Neural cell (in vitro differentiated cells): ENCODE measurements around the gene EIF3K. TPM values are rescaled to one million over a fixed set of nuclear protein-coding genes. Genes with fewer than 3 reads are reported as not detected.

Experiments
- H2AFZ ChIP-seq: fragments of 200-600, 300-800 bp; sonication (generic), shearing (Covaris generic); 2 replicates; pipeline ENCODE4 v1.6.0; 2014; ENCODE audit warnings: low read depth, mild to moderate bottlenecking, antibody characterized with exemption, low read length, moderate library complexity
- H3F3A ChIP-seq: fragments of 200-600 bp; shearing (Covaris generic); 2 replicates; pipeline ENCODE4 v1.6.1; 2016; ENCODE audit warnings: mild to moderate bottlenecking, moderate library complexity, mixed read lengths, antibody characterized with exemption, low read length; ENCODE audit not compliant: insufficient read depth, poor library complexity, severe bottlenecking
- H3K27ac ChIP-seq: fragments of 200-600, 300-800 bp; sonication (generic), shearing (Covaris generic); 2 replicates; pipeline ENCODE4 v1.5.1; 2014; ENCODE audit warnings: mild to moderate bottlenecking, low read length, moderate library complexity
- H3K27me3 ChIP-seq: fragments of 300-800, 200-600 bp; sonication (generic), shearing (Covaris generic); 2 replicates; pipeline ENCODE4 v1.6.0; 2014; ENCODE audit warnings: mild to moderate bottlenecking, low read depth, low read length, moderate library complexity; ENCODE audit not compliant: insufficient read depth
- H3K36me3 ChIP-seq: fragments of 300-800, 200-600 bp; sonication (generic), shearing (Covaris generic); 2 replicates; pipeline ENCODE4 v1.5.1; 2014; ENCODE audit warnings: mild to moderate bottlenecking, antibody characterized with exemption, low read length, moderate library complexity; ENCODE audit not compliant: insufficient read depth
- H3K4me2 ChIP-seq: fragments of 300-800, 200-600 bp; sonication (generic), shearing (Covaris generic); 2 replicates; pipeline ENCODE4 v1.6.0; 2014; ENCODE audit warnings: mild to moderate bottlenecking, low read length
- H3K4me3 ChIP-seq: fragments of 300-800, 200-600 bp; sonication (generic), shearing (Covaris generic); 2 replicates; pipeline ENCODE4 v1.5.1; 2014; ENCODE audit warnings: mild to moderate bottlenecking, low read length, moderate library complexity
- H3K79me2 ChIP-seq: fragments of 200-600 bp; shearing (Covaris generic); replicated peaks from 2 replicates; pipeline ENCODE4 v1.6.0; 2014; ENCODE audit warnings: mild to moderate bottlenecking, low read length, moderate library complexity; ENCODE audit not compliant: insufficient read depth
- H3K9ac ChIP-seq: fragments of 300-800, 200-600 bp; sonication (generic), shearing (Covaris generic); 2 replicates; pipeline ENCODE4 v1.6.1; 2016; ENCODE audit warnings: mild to moderate bottlenecking, low read length, mixed read lengths
- H3K9me2 ChIP-seq: fragments of 200-600 bp; shearing (Covaris generic); 2 replicates; pipeline ENCODE4 v1.6.1; 2016; ENCODE audit warnings: mild to moderate bottlenecking, low read length, mixed read lengths; ENCODE audit not compliant: insufficient read depth
- H3K9me3 ChIP-seq: fragments of 200-600, 300-800 bp; sonication (generic), shearing (Covaris generic); 2 replicates; pipeline ENCODE4 v1.6.1; 2016; ENCODE audit warnings: mild to moderate bottlenecking, mixed run types, low read length, moderate library complexity, mixed read lengths
- H4K20me1 ChIP-seq: fragments of 200-600 bp; shearing (Covaris generic); 2 replicates; pipeline ENCODE4 v1.6.1; 2016; ENCODE audit warnings: mild to moderate bottlenecking, mixed run types; ENCODE audit not compliant: insufficient read depth
- EP300 ChIP-seq: fragments of 450-650 bp; conservative IDR thresholded peaks from 2 replicates; pipeline ENCODE4 v1.6.1; 2014; ENCODE audit warnings: antibody characterized with exemption, mild to moderate bottlenecking, moderate library complexity; ENCODE audit not compliant: poor library complexity, severe bottlenecking
- EZH2 ChIP-seq: fragments of 200-600, 300-800 bp; shearing (Covaris generic), sonication (generic); IDR thresholded peaks from 2 replicates; pipeline ENCODE4 v1.6.1; 2014; ENCODE audit warnings: antibody characterized with exemption, low read length, borderline replicate concordance, mild to moderate bottlenecking; ENCODE audit not compliant: insufficient read depth, poor library complexity, severe bottlenecking
- MXI1 ChIP-seq: fragments of 450-650 bp; conservative IDR thresholded peaks from 2 replicates; pipeline ENCODE4 v1.6.1; 2014; ENCODE audit warnings: antibody characterized with exemption, mild to moderate bottlenecking; ENCODE audit not compliant: poor library complexity, severe bottlenecking
- POLR2AphosphoS5 ChIP-seq: IDR thresholded peaks from 2 replicates; pipeline ENCODE4 v1.6.1; 2012
- RAD21 ChIP-seq: fragments of 450-650 bp; conservative IDR thresholded peaks from 2 replicates; pipeline ENCODE4 v1.6.1; 2014; ENCODE audit warnings: antibody characterized with exemption, mild to moderate bottlenecking, moderate library complexity
- SMC3 ChIP-seq: fragments of 450-650 bp; conservative IDR thresholded peaks from 2 replicates; pipeline ENCODE4 v1.6.1; 2014; ENCODE audit warnings: antibody characterized with exemption, mild to moderate bottlenecking, moderate library complexity; ENCODE audit not compliant: poor library complexity
- TAF1 ChIP-seq: IDR thresholded peaks from 2 replicates; pipeline ENCODE4 v1.6.1; 2012; ENCODE audit warnings: low read depth
- polyA plus RNA-seq: library from polyadenylated mRNA; depleted of rRNA; stranded (reverse); fragments of >200 nt; gene quantifications from 2 replicates; pipeline ENCODE4 v1.2.3, GENCODE V29; 2014
- TF ChIP-seq, protein P1 (sequence below): IDR thresholded peaks from 2 replicates; pipeline ENCODE4 v1.6.1; 2012; ENCODE audit warnings: borderline replicate concordance
- TF ChIP-seq, protein P2 (sequence below): fragments of 450-650 bp; IDR thresholded peaks from 2 replicates; pipeline ENCODE4 v1.5.1; 2014; ENCODE audit warnings: antibody characterized with exemption, mild to moderate bottlenecking, moderate library complexity; ENCODE audit not compliant: poor library complexity, severe bottlenecking

The EIF3K gene
- polyA plus RNA-seq, 1 donor from 2014 or later, result 462 TPM

DNA sequence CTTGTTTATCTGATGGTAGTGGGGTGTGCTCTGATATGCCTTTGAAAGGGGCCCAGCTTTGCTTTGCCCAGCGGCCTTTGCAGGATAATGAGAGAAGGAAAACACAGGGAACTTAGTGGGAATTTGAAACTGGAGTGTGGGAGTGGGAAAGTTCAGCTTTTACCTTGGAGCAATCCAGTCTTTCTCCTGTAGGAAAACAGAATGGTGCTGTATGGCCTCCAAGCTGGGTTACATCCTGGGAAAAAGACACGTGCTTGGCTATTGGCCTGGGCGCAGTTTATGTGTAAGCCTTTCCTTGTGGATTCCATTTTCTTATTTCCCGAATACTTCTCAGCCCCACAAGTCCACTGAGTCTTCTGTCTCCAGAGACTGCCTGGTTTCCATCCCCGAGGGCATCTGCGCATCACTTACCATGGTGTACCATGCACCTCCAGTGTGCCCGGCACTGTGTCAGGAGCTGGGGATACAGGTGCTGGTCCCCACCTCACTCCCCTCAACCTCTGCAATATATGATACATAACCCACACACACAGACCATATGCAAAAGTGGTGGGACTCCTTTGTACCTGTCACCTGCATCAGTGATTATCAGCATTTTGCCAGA lies 60.0 kb downstream of the EIF3K start:
- Histone ChIP-seq H4K20me1 (no peaks in the 10 kb centered on the region), H3K4me3 (no peak overlapping the region), H2AFZ (no peak overlapping the region), H3K4me2 (no peak overlapping the region), H3K27ac (no peak overlapping the region), H3K9ac (no peak overlapping the region), H3K9me3 (no peaks in the 10 kb centered on the region), H3K9me2 (no peaks in the 10 kb centered on the region), H3K36me3 (no peaks in the 10 kb centered on the region), H3F3A (no peaks in the 10 kb centered on the region), H3K27me3 (no peaks in the 10 kb centered on the region), H3K79me2 (peaks cover 21% of the 10 kb centered on the region)
- TF ChIP-seq TAF1 (no peak), MXI1 (no peak), EP300 (no peak), SMC3 (no peak), EZH2 (no peak), RAD21 (no peak)
- TF ChIP-seq, protein P1, sequence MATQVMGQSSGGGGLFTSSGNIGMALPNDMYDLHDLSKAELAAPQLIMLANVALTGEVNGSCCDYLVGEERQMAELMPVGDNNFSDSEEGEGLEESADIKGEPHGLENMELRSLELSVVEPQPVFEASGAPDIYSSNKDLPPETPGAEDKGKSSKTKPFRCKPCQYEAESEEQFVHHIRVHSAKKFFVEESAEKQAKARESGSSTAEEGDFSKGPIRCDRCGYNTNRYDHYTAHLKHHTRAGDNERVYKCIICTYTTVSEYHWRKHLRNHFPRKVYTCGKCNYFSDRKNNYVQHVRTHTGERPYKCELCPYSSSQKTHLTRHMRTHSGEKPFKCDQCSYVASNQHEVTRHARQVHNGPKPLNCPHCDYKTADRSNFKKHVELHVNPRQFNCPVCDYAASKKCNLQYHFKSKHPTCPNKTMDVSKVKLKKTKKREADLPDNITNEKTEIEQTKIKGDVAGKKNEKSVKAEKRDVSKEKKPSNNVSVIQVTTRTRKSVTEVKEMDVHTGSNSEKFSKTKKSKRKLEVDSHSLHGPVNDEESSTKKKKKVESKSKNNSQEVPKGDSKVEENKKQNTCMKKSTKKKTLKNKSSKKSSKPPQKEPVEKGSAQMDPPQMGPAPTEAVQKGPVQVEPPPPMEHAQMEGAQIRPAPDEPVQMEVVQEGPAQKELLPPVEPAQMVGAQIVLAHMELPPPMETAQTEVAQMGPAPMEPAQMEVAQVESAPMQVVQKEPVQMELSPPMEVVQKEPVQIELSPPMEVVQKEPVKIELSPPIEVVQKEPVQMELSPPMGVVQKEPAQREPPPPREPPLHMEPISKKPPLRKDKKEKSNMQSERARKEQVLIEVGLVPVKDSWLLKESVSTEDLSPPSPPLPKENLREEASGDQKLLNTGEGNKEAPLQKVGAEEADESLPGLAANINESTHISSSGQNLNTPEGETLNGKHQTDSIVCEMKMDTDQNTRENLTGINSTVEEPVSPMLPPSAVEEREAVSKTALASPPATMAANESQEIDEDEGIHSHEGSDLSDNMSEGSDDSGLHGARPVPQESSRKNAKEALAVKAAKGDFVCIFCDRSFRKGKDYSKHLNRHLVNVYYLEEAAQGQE, result no peak
- TF ChIP-seq, protein P2, sequence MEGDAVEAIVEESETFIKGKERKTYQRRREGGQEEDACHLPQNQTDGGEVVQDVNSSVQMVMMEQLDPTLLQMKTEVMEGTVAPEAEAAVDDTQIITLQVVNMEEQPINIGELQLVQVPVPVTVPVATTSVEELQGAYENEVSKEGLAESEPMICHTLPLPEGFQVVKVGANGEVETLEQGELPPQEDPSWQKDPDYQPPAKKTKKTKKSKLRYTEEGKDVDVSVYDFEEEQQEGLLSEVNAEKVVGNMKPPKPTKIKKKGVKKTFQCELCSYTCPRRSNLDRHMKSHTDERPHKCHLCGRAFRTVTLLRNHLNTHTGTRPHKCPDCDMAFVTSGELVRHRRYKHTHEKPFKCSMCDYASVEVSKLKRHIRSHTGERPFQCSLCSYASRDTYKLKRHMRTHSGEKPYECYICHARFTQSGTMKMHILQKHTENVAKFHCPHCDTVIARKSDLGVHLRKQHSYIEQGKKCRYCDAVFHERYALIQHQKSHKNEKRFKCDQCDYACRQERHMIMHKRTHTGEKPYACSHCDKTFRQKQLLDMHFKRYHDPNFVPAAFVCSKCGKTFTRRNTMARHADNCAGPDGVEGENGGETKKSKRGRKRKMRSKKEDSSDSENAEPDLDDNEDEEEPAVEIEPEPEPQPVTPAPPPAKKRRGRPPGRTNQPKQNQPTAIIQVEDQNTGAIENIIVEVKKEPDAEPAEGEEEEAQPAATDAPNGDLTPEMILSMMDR, result no peak

DNA sequence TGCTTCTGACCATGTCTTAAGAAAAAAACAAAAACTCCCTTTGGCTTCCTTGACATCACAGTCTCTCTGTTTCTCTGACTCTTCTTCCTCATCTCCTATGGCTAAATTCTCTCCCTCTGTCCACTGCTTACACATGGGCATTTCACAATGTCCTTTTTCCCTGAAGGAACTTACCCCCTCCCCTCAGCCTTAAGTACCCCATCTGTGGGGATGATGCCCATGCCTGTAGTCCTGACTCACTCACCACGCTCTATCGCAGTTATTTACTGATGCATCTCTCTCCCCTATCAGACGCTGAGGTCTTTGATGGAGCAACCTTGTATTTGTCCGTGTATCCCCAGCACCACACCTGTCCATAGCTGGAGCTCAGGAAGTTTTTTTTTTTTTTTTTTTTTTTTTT lies 60.9 kb downstream of the EIF3K start:
- Histone ChIP-seq H3K27ac (no peak overlapping the region), H3K4me2 (no peak overlapping the region), H3K9ac (no peak overlapping the region), H3K9me2 (no peaks in the 10 kb centered on the region), H3K9me3 (no peaks in the 10 kb centered on the region), H3F3A (no peaks in the 10 kb centered on the region), H3K79me2 (peaks cover 13% of the 10 kb centered on the region), H4K20me1 (no peaks in the 10 kb centered on the region), H2AFZ (no peak overlapping the region), H3K4me3 (no peak overlapping the region), H3K27me3 (no peaks in the 10 kb centered on the region), H3K36me3 (no peaks in the 10 kb centered on the region)
- TF ChIP-seq, protein P1, result no peak
- TF ChIP-seq, protein P2, result no peak
- no peak for TF ChIP-seq RAD21
- no peak for TF ChIP-seq MXI1
- no peak for TF ChIP-seq EZH2
- no peak for TF ChIP-seq TAF1
- no peak for TF ChIP-seq SMC3
- no peak for TF ChIP-seq EP300
- no peak for TF ChIP-seq POLR2AphosphoS5
